ENCODE measurements around the gene CDC23. TPM values are rescaled to one million over a fixed set of nuclear protein-coding genes. Genes with fewer than 3 reads are reported as not detected.

CDC23 gene
- total RNA-seq, 2 donors from 2014 or later, result 6.6 to 16.6 TPM

DNA sequence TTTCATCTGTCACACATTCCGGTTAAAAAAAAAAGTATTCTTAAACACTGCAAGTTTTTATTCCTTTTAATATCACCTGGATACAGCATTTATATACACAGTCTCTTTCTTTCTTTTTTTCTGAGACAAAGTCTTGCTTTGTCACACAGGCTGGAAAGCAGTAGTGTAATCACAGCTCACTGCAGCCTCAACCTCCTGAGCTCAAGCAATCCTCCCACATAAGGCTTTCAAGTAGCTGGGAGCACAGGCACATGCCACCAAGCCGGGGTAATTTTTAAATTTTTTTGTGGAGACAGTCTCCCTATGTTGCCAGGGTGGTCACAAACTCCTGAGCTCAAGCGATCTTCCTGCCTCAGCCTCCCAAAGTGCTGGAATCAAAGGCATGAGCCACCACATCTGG, 20.3 kb downstream of the CDC23 start:
- Histone ChIP-seq H3K4me3 (no peak overlapping the region), H3K27me3 (no peaks in the 10 kb centered on the region), H3K9me3 (no peaks in the 10 kb centered on the region), H3K36me3 (replicated peaks in 1 of 2; ENCODE audit: insufficient read depth in 1 of 2, low read depth in 2 of 2) (peaks cover 5 to 27% of the 10 kb centered on the region in 2 donors), H3K27ac (no peak overlapping the region), H3K4me1 (no peaks in the 10 kb centered on the region)
- ATAC-seq (no peak), DNase-seq (no peak)
- intact Hi-C loops (cut with DNase I), result no loop called here
- 84 to 85% methylated on average over 3 of the region's 3 CpGs for WGBS, 2 donors
- TF ChIP-seq, protein P1, sequence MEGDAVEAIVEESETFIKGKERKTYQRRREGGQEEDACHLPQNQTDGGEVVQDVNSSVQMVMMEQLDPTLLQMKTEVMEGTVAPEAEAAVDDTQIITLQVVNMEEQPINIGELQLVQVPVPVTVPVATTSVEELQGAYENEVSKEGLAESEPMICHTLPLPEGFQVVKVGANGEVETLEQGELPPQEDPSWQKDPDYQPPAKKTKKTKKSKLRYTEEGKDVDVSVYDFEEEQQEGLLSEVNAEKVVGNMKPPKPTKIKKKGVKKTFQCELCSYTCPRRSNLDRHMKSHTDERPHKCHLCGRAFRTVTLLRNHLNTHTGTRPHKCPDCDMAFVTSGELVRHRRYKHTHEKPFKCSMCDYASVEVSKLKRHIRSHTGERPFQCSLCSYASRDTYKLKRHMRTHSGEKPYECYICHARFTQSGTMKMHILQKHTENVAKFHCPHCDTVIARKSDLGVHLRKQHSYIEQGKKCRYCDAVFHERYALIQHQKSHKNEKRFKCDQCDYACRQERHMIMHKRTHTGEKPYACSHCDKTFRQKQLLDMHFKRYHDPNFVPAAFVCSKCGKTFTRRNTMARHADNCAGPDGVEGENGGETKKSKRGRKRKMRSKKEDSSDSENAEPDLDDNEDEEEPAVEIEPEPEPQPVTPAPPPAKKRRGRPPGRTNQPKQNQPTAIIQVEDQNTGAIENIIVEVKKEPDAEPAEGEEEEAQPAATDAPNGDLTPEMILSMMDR (IDR thresholded peaks at IDR 0.05), result no peak
- TF ChIP-seq POLR2A (IDR thresholded peaks at IDR 0.05), result no peak

DNA sequence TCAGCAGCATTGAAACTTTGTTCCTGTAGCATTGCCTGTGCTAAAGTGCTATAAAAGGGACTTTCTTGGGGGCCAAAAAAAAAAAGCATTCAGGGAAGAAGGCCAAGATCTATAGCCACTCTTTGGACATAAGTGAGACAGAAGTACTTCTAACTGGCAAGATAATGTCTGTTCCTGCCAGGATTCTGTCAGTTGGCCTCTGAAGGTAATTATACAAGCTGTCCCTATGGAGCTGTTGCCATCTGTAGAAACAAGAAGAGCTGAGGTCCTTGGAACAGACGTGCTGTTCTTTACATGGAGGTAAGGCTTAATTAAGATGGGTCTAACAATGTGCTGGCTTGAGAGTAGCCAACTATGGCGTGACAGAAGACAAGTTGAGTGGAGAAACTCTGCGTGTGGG, 24.5 kb downstream of the CDC23 start:
- Histone ChIP-seq H3K27ac (no peak overlapping the region), H3K27me3 (no peaks in the 10 kb centered on the region), H3K36me3 (replicated peaks in 1 of 2; ENCODE audit: insufficient read depth in 1 of 2, low read depth in 2 of 2) (peaks cover 5 to 28% of the 10 kb centered on the region in 2 donors), H3K4me1 (no peaks in the 10 kb centered on the region), H3K9me3 (no peaks in the 10 kb centered on the region), H3K4me3 (no peak overlapping the region)
- intact Hi-C loops (cut with DNase I), result no loop called here
- ATAC-seq, result no peak
- DNase-seq, result no peak
- WGBS, 2 donors, result 92 to 94% methylated on average over 3 of the region's 3 CpGs
- TF ChIP-seq, protein P1 (IDR thresholded peaks at IDR 0.05), result no peak
- TF ChIP-seq POLR2A (IDR thresholded peaks at IDR 0.05), result no peak

GRCh38 chr5:138186002-138186447, 27.1 kb downstream of the CDC23 start:
- Histone ChIP-seq H3K36me3 (replicated peaks in 1 of 2; ENCODE audit: insufficient read depth in 1 of 2, low read depth in 2 of 2) (peaks cover under 1 to 15% of the 10 kb centered on the region in 2 donors), H3K27me3 (no peaks in the 10 kb centered on the region), H3K4me3 (no peak overlapping the region), H3K9me3 (no peaks in the 10 kb centered on the region), H3K4me1 (no peaks in the 10 kb centered on the region), H3K27ac (no peak overlapping the region)
- WGBS, 2 donors, result 75 to 85% methylated on average over 2 of the region's 2 CpGs
- ATAC-seq (no peak), DNase-seq (no peak)
- TF ChIP-seq, protein P1 (IDR thresholded peaks at IDR 0.05), result no peak
- intact Hi-C loops (cut with DNase I), result no loop called here

- Histone ChIP-seq H3K27ac (no peak overlapping the region), H3K4me1 (peaks cover 8% of the 10 kb centered on the region), H3K36me3 (replicated peaks in 1 of 2; ENCODE audit: insufficient read depth in 1 of 2, low read depth in 2 of 2) (peaks cover 0 to under 1% of the 10 kb centered on the region in 2 donors), H3K4me3 (no peak overlapping the region), H3K27me3 (no peaks in the 10 kb centered on the region), H3K9me3 (no peaks in the 10 kb centered on the region)
- DNase-seq (no peak), ATAC-seq (no peak)
- 79 to 84% methylated on average over 5 to 6 of the region's 6 CpGs for WGBS, 2 donors
- TF ChIP-seq, protein P1 (IDR thresholded peaks at IDR 0.05), result no peak
- TF ChIP-seq POLR2A (IDR thresholded peaks at IDR 0.05), result no peak
- intact Hi-C loops (cut with DNase I), result no loop called here
These were observed 30.3 kb downstream of the CDC23 start for GRCh38 chr5:138182808-138183207.

- intact Hi-C loops (cut with DNase I), result no loop called here
- TF ChIP-seq POLR2A (IDR thresholded peaks at IDR 0.05), result no peak
- TF ChIP-seq, protein P1 (IDR thresholded peaks at IDR 0.05), result no peak
- ATAC-seq (no peak), DNase-seq (no peak)
- no peaks in the 10 kb centered on the region for H3K9me3 ChIP-seq
- H3K27me3 ChIP-seq, result no peaks in the 10 kb centered on the region
- H3K4me3 ChIP-seq, result no peak overlapping the region
- 79 to 80% methylated on average over 5 of the region's 5 CpGs for WGBS, 2 donors
- H3K36me3 ChIP-seq (replicated peaks in 1 of 2; ENCODE audit: insufficient read depth in 1 of 2, low read depth in 2 of 2), result no peaks in the 10 kb centered on the region
- H3K27ac ChIP-seq, result no peak overlapping the region
- H3K4me1 ChIP-seq, result peaks cover 21% of the 10 kb centered on the region
These were observed 32.3 kb downstream of the CDC23 start for GRCh38 chr5:138180841-138181240.
